GM19025 (cell line): ENCODE measurements around the gene LY6G6F.

Experiments
- ATAC-seq: cut with Tn5 transposase; IDR thresholded peaks from one replicate; pipeline ENCODE4 v1.9.1; 2021; ENCODE audit warnings: mild to moderate bottlenecking, low read depth, moderate library complexity; ENCODE audit not compliant: unreplicated experiment

LY6G6F gene

GRCh38 chr6:31706599-31706998 lies at the start of gene LY6G6F:
TSS of gene LY6G6F (plus strand) at chr6:31706866. CDS start at chr6:31706907, 41 bp downstream.
- ATAC-seq, result no peak

GRCh38 chr6:31657406-31658157 lies 49.1 kb upstream of the LY6G6F start:
- no peak for ATAC-seq

- no peak for ATAC-seq
Observed at GRCh38 chr6:31658158-31658688, 48.4 kb upstream of the LY6G6F start.

- ATAC-seq, result no peak
Observed at GRCh38 chr6:31658983-31659648, 47.5 kb upstream of the LY6G6F start.

- ATAC-seq, result no peak
Observed at GRCh38 chr6:31659649-31660380, 46.9 kb upstream of the LY6G6F start.

- ATAC-seq, result peak; percentile 60
Observed at GRCh38 chr6:31660381-31661261, 46.0 kb upstream of the LY6G6F start, which contains the start of gene C6orf47. TSS of gene C6orf47 (minus strand) at chr6:31660778. CDS start at chr6:31659947, 831 bp downstream.

- ATAC-seq, result no peak
Observed at GRCh38 chr6:31661262-31662123, 45.2 kb upstream of the LY6G6F start.

- no peak for ATAC-seq
Observed at GRCh38 chr6:31662124-31662723, 44.4 kb upstream of the LY6G6F start.

GRCh38 chr6:31663126-31663960 lies 43.3 kb upstream of the LY6G6F start:
- no peak for ATAC-seq

GRCh38 chr6:31663961-31664789 lies 42.5 kb upstream of the LY6G6F start:
- no peak for ATAC-seq

GRCh38 chr6:31664790-31665500 lies 41.7 kb upstream of the LY6G6F start, which contains the start of gene GPANK1:
TSS of gene GPANK1 (minus strand) at chr6:31664997. CDS start at chr6:31664478, 519 bp downstream.
- ATAC-seq, result peak; percentile 34

GRCh38 chr6:31665501-31666336 lies 40.9 kb upstream of the LY6G6F start, which contains the start of gene CSNK2B:
TSS of gene CSNK2B (plus strand) at chr6:31666080. CDS start at chr6:31666832, 752 bp downstream.
- ATAC-seq, result peak; percentile 83

- no peak for ATAC-seq
Observed at GRCh38 chr6:31666337-31666965, 40.2 kb upstream of the LY6G6F start.

GRCh38 chr6:31669676-31670075 lies 37.0 kb upstream of the LY6G6F start, which contains the start of gene LY6G5B:
TSS of gene LY6G5B (plus strand) at chr6:31669976. CDS start at chr6:31670951, 975 bp downstream.
- no peak for ATAC-seq
